ENCODE data around the gene PSMD3.

Gene PSMD3

DNA sequence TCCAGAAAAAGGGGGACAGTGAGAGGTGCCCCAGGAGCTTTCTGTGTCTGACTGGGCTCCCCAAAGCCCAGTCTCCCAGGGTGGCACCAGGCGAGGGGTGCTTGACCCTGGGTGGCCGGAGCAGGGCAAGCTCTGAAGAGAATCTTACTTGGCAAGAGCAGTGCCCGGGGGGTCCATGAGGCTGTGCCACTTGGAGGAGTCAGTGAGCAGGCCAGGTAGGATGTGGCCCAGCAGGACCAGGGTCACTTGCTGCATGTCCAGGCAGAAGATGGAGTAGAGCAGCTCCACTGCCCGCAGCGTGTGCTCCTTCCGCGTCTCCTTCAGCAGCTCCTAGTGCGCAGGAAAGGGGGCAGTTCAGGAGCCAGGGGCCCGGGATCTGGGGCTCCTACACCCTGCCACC is 41.9 kb downstream of the PSMD3 start:
- Histone ChIP-seq H3K27me3 (ENCODE audit: low read depth, low read length) (no peaks in the 10 kb centered on the region), H3K36me3 (replicated peaks; ENCODE audit: low read depth, low read length) (peaks cover 22% of the 10 kb centered on the region), H3K9me3 (ENCODE audit: insufficient read depth, low read length) (no peaks in the 10 kb centered on the region), H3K4me1 (ENCODE audit: low read length) (no peaks in the 10 kb centered on the region), H3K4me3 (ENCODE audit: low read length) (no peak overlapping the region), H3K27ac (ENCODE audit: low read length) (no peak overlapping the region), H3K4me2 (ENCODE audit: low read length) (no peak overlapping the region), H4K20me1 (ENCODE audit: insufficient read depth, low read length) (no peaks in the 10 kb centered on the region), H2AFZ (ENCODE audit: low read depth, low read length) (no peak overlapping the region), H3K9ac (ENCODE audit: low read length) (no peak overlapping the region), H3K79me2 (ENCODE audit: low read length) (no peaks in the 10 kb centered on the region)
- TF ChIP-seq, protein P1, sequence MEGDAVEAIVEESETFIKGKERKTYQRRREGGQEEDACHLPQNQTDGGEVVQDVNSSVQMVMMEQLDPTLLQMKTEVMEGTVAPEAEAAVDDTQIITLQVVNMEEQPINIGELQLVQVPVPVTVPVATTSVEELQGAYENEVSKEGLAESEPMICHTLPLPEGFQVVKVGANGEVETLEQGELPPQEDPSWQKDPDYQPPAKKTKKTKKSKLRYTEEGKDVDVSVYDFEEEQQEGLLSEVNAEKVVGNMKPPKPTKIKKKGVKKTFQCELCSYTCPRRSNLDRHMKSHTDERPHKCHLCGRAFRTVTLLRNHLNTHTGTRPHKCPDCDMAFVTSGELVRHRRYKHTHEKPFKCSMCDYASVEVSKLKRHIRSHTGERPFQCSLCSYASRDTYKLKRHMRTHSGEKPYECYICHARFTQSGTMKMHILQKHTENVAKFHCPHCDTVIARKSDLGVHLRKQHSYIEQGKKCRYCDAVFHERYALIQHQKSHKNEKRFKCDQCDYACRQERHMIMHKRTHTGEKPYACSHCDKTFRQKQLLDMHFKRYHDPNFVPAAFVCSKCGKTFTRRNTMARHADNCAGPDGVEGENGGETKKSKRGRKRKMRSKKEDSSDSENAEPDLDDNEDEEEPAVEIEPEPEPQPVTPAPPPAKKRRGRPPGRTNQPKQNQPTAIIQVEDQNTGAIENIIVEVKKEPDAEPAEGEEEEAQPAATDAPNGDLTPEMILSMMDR (IDR thresholded peaks at IDR 0.05; ENCODE audit: low read depth, low read length), result no peak
- TF ChIP-seq EZH2phosphoT487 (IDR thresholded peaks at IDR 0.05; ENCODE audit: low read depth), result no peak

DNA sequence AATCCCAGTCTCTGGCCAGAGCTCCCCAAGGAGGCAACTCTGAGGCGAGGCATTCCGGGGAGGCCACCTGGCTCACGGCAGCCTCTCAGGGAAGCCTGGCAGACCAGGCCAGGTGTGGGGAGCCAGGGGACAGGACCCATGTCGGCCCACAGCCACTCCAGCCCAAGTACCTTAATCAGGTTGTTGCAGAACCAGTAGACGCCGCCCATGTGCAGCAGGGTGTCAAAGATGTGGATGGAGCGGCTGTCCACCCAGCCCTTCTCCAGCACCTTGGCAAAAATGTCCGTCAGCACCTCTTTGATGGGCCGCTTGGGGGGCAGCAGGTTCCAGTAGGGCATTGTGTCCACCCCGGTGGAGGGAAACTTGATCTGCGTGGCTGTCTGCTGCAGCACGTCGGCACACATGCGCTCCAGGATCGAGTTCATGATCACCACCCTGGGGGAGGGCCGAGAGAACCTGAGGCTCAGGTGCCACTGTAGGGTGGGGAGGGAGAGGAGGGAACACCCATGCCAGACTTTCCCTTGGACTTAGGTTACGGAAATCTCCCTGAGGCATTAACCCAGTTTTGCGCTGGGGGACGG is 42.4 kb downstream of the PSMD3 start:
- TF ChIP-seq, protein P1 (IDR thresholded peaks at IDR 0.05; ENCODE audit: low read depth, low read length), result no peak
- TF ChIP-seq EZH2phosphoT487 (IDR thresholded peaks at IDR 0.05; ENCODE audit: low read depth), result no peak
- Histone ChIP-seq H3K4me1 (ENCODE audit: low read length) (no peaks in the 10 kb centered on the region), H3K9ac (ENCODE audit: low read length) (no peak overlapping the region), H3K4me3 (ENCODE audit: low read length) (no peak overlapping the region), H3K27ac (ENCODE audit: low read length) (no peak overlapping the region), H2AFZ (ENCODE audit: low read depth, low read length) (no peak overlapping the region), H3K9me3 (ENCODE audit: insufficient read depth, low read length) (no peaks in the 10 kb centered on the region), H3K36me3 (replicated peaks; ENCODE audit: low read depth, low read length) (peaks cover 22% of the 10 kb centered on the region), H3K79me2 (ENCODE audit: low read length) (no peaks in the 10 kb centered on the region), H3K4me2 (ENCODE audit: low read length) (no peak overlapping the region), H3K27me3 (ENCODE audit: low read depth, low read length) (no peaks in the 10 kb centered on the region), H4K20me1 (ENCODE audit: insufficient read depth, low read length) (no peaks in the 10 kb centered on the region)

DNA sequence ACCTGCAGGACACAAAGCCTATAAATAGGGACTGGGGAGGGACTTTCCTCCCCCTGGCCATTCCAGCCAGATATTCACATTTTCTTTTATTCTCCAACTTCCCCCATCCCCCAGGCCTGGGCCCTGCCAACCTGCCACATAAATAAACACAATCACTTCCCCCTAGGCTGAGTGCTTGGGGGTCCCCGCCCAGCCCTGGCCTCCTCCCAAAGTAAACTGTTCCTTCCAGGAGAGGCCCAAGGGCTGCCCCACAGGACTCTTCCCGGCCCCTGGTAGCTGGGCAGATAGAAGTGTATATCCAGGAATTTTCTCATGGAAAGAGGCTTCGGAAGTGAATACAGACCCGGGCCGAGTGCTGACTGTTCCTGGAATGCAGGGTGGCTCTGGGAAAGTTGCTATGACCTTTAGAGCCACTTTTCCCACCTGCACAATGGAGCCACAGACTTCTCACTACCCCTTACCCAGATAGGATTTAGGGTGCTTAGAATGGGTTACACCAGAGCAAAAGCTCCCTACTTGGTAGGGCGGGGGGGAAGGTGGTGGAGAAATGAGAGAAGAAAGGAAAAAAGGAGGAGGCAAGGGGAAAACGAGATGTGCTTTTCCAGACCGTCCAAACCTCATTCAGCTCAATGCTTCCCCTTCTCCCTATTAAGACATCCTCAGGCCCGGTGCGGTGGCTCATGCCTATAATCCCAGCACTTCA is 43.1 kb downstream of the PSMD3 start:
- H3K4me3 ChIP-seq (ENCODE audit: low read length), result no peak overlapping the region
- H3K4me2 ChIP-seq (ENCODE audit: low read length), result no peak overlapping the region
- TF ChIP-seq, protein P1 (IDR thresholded peaks at IDR 0.05; ENCODE audit: low read depth, low read length), result no peak
- no peak for TF ChIP-seq EZH2phosphoT487 (IDR thresholded peaks at IDR 0.05; ENCODE audit: low read depth)
- no peaks in the 10 kb centered on the region for H4K20me1 ChIP-seq (ENCODE audit: insufficient read depth, low read length)
- H3K9me3 ChIP-seq (ENCODE audit: insufficient read depth, low read length), result no peaks in the 10 kb centered on the region
- no peaks in the 10 kb centered on the region for H3K4me1 ChIP-seq (ENCODE audit: low read length)
- H3K9ac ChIP-seq (ENCODE audit: low read length), result no peak overlapping the region
- no peak overlapping the region for H3K27ac ChIP-seq (ENCODE audit: low read length)
- no peak overlapping the region for H2AFZ ChIP-seq (ENCODE audit: low read depth, low read length)
- H3K27me3 ChIP-seq (ENCODE audit: low read depth, low read length), result no peaks in the 10 kb centered on the region
- H3K36me3 ChIP-seq (replicated peaks; ENCODE audit: low read depth, low read length), result peaks cover 28% of the 10 kb centered on the region
- no peaks in the 10 kb centered on the region for H3K79me2 ChIP-seq (ENCODE audit: low read length)

DNA sequence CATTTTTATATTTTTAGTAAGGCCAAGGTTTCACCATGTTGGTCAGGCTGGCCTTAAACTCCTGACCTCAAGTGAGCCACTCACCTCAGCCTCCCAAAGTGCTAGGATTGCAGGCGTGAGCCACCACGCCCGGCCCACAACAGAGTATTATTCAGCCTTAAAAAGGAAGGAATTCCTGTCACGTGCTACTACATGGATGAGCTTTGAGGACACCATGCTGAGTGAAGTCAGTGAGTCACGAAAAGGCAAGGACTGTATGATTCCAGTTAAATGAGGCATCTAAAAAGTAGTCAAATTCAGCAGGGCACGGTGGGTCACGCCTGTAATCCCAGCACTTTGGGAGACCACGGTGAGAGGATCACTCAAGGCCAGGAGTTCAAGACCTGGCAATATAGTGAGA is 44.3 kb downstream of the PSMD3 start:
- Histone ChIP-seq H3K27me3 (ENCODE audit: low read depth, low read length) (no peaks in the 10 kb centered on the region), H4K20me1 (ENCODE audit: insufficient read depth, low read length) (no peaks in the 10 kb centered on the region), H3K4me2 (ENCODE audit: low read length) (no peak overlapping the region), H3K36me3 (replicated peaks; ENCODE audit: low read depth, low read length) (peaks cover 25% of the 10 kb centered on the region), H3K4me1 (ENCODE audit: low read length) (no peaks in the 10 kb centered on the region), H3K9ac (ENCODE audit: low read length) (no peak overlapping the region), H3K79me2 (ENCODE audit: low read length) (no peaks in the 10 kb centered on the region), H2AFZ (ENCODE audit: low read depth, low read length) (no peak overlapping the region), H3K4me3 (ENCODE audit: low read length) (no peak overlapping the region), H3K27ac (ENCODE audit: low read length) (no peak overlapping the region), H3K9me3 (ENCODE audit: insufficient read depth, low read length) (no peaks in the 10 kb centered on the region)
- TF ChIP-seq, protein P1 (IDR thresholded peaks at IDR 0.05; ENCODE audit: low read depth, low read length), result no peak
- TF ChIP-seq EZH2phosphoT487 (IDR thresholded peaks at IDR 0.05; ENCODE audit: low read depth), result no peak
